Activated CD4-positive, alpha-beta T cell treated with anti-CD3 and anti-CD28 coated beads for 24 hours (primary cell): ENCODE results near the gene OR2T8.

Experiments
- DNase-seq, 2 donors: peaks; one replicate each; pipeline ENCODE4 v3.0.0-alpha.2; 2020; ENCODE audit warnings: low read depth in 2 of 2

The OR2T8 gene

GRCh38 chr1:247919952-247920351, at the start of gene OR2T8:
TSS of gene OR2T8 (plus strand) at chr1:247920252. CDS start at chr1:247921018, 766 bp downstream.
- no peak for DNase-seq

GRCh38 chr1:247883346-247883745, 36.7 kb upstream of the OR2T8 start:
- no peak for DNase-seq

DNA sequence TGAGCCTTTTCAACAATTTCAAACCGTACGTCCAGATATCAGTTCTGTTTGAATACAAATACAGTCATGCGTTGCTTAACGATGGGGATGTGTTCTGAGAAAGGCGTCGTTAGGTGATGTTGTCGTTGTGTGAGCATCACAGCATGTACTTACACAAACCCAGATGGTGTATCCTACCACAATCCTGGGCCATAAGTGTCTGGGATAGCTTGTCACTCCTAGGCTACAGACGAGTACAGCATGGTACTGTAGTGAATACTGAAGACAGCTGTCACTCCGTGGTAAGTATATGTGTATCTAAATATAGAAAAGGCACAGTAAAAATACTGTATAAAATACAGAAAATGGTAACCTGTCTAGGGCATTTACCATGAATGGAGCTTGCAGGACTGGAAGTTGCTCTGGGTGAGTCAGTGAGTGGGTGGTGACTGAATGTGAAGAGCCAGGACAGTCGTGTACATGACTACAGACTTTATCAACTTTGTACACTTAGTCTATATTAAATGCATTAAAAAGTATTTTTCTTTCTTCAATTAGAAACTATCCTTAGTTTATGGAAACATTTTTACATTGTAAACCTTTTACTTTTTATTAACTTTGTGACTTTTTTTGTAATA, 35.1 kb upstream of the OR2T8 start:
- no peak for DNase-seq

DNA sequence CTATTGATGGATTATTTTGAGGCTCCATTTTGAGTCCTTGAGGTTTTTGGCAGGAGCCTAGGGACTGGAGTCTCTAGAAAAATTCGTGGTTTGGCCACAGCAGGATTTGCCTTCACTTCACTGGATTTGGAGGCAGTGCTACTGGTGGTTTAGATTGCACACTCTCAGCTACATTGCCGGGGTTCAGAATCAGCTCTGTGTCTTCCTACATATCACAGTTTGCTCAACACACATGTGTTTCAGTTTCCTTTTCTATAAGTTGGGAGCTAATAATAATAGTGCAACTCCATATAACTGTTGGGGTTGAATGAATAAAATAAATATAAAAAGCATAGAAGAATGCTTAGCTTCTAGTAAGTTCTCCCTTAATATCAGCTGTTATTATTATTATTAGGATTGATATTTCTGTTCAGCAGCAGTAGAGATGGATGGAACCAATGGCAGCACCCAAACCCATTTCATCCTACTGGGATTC, 24.9 kb upstream of the OR2T8 start, which contains the start of gene OR2W3:
TSS of gene OR2W3 (plus strand) at position 425 of the 475 bp plus-strand sequence. CDS start at position 425, 0 bp downstream.
- DNase-seq, result no peak

GRCh38 chr1:247895976-247896375, 24.1 kb upstream of the OR2T8 start:
- DNase-seq, result no peak

GRCh38 chr1:247904122-247904521, 15.9 kb upstream of the OR2T8 start:
- DNase-seq, result no peak

DNA sequence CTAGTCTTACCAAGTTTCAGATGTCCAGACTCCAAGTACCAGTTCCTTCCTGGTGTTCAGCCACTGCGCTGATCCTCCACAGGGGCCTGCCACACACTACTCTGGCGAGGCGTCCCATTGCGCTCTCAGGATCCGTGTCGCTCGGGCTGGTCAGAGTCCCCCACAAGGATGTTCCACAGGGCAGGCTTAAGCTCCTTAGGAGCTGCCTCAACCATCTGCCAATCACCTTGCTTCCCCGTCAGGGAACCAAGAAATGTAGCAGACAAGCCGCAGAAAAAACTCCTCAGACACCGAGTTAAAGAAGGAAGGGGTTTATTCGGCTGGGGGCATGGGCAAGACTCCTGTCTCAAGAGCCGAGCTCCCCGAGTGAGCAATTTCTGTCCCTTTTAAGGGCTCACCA, 14.9 kb upstream of the OR2T8 start:
- no peak for DNase-seq

DNA sequence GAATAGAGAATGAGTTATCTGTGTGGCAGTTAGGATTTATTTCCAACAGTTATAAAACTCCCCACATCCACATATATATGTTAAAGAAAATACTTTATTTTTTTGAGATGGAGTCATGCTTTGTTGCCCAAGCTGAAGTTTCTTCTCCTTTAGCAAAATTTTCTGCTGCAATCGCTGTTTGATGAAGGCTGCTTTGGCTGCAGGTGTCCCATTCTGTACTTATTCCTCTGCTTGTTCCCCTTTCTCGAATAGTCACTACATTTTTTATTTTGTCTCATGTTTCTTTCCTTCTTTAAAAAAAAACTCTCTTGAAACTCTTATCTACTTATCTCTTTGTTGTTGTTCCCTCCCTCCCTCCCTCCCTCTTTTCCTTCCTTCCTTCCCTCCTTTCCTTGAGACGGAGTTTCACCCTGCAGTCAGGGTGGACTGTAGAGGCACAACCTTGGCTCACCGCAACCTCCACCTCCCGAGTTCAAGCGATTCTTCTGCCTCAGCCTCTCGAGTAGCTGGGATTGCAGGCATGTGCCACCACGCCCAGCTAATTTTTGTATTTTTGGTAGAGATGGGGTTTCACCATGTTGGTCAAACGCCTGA, 14.0 kb upstream of the OR2T8 start:
- DNase-seq, result no peak

GRCh38 chr1:247906504-247907047, 13.5 kb upstream of the OR2T8 start:
- no peak for DNase-seq

GRCh38 chr1:247908766-247909165, 11.3 kb upstream of the OR2T8 start:
- DNase-seq, result no peak

GRCh38 chr1:247913786-247914185, 6.3 kb upstream of the OR2T8 start:
- DNase-seq, result no peak

GRCh38 chr1:247914941-247915662, 5.0 kb upstream of the OR2T8 start:
- no peak for DNase-seq

- DNase-seq, result no peak
These were observed 3.9 kb downstream of the OR2T8 start for GRCh38 chr1:247923941-247924340.

- DNase-seq, result no peak
These were observed 4.8 kb downstream of the OR2T8 start, which contains the start of gene OR2AJ1 for GRCh38 chr1:247924868-247925267. TSS of gene OR2AJ1 (plus strand) at chr1:247924889. CDS start at chr1:247933769, 8,880 bp downstream.

- DNase-seq, result no peak
These were observed 13.9 kb downstream of the OR2T8 start for GRCh38 chr1:247933989-247934388.

- no peak for DNase-seq
These were observed 15.7 kb downstream of the OR2T8 start for GRCh38 chr1:247935781-247936180.

GRCh38 chr1:247936415-247936814, 16.4 kb downstream of the OR2T8 start:
- no peak for DNase-seq

- DNase-seq, result peak; percentile 91 to 93
These were observed 17.1 kb downstream of the OR2T8 start for GRCh38 chr1:247936965-247937734.

DNA sequence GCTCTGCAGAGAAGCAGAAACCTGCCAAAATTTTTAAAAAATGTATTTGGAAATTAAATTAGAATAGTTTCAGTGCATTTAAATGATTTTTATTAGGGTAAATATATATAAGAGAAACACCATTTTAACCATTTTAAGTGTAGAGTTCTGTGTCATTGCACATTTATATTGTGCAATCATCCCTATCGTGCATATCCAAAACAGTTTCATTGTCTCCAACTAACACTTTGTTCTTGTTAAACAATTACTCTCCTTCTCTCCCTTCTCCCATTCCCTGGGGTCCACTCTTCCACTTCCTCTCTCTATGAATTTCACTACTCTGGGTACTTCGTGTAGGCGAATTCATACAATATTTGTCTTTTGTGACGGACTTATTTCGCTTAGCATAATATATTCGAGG, 22.6 kb downstream of the OR2T8 start:
- DNase-seq, result no peak

DNA sequence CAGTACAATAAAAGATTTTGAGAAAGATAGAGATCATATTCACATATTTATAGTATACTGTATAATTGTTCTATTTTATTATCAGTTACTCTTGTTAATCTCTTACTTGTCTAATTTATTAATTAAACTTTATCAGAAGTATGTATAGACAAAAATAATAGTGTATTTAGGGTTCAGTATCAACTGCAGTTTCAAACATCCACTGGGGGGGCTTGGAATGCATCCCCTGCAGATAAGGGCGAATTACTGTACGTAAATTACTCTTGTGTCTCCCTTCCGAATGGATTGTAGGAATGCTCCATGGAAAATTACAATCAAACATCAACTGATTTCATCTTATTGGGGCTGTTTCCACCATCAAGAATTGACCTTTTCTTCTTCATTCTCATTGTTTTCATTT, 28.5 kb downstream of the OR2T8 start, which contains the start of gene OR2L8:
TSS of gene OR2L8 (plus strand) at position 301 of the 400 bp plus-strand sequence. CDS start at position 301, 0 bp downstream.
- DNase-seq, result no peak

DNA sequence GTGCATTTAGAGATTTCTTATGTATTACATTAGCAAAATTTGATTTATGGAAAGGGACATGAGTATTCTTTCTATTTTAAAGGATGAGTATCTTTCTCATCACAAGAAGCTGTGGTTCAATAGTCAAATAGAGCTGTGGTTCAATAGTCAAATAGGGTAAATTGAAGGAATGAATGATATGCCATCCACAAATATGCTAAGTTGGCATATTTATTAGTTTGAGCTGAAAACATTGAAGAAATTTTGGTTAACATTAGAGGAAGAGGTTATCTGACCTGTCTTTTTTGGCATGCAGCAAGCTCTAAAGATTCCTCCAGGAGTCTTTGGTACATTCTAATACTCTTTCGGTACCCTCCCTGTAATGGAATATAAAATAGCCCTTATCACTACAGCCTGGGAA, 33.4 kb downstream of the OR2T8 start:
- no peak for DNase-seq

- no peak for DNase-seq
These were observed 41.7 kb downstream of the OR2T8 start for GRCh38 chr1:247961791-247962190.
